GM13976 (cell line): ENCODE data around the gene PLEKHG5.

Experiments
- DNase-seq: peaks from one replicate; pipeline ENCODE4 v3.0.0; 2012; ENCODE audit warnings: low spot score
- CTCF ChIP-seq: IDR thresholded peaks from 2 replicates; pipeline ENCODE4 v1.5.1; 2012; ENCODE audit warnings: borderline replicate concordance, mild to moderate bottlenecking; ENCODE audit not compliant: insufficient read depth; ENCODE audit errors: extremely low read depth, missing control alignments, control extremely low read depth
- in situ Hi-C: fragments of 300-500 bp; cut with MboI; formaldehyde crosslinking; loops from one replicate; pipeline ENCODE4 v1.12.0; 2022; ENCODE audit warnings: low sequenced_read_pairs, mixed read lengths, inconsistent platforms; ENCODE audit not compliant: unreplicated experiment

PLEKHG5 gene

GRCh38 chr1:6491480-6491962 is at the start of gene PLEKHG5:
Gene PLEKHG5, minus strand, starts transcription at chr1:6491667. Its CDS starts 14,096 bp downstream, at chr1:6477571.
- no peak for TF ChIP-seq CTCF
- in situ Hi-C loops: no loop called here
- DNase-seq: no peak

GRCh38 chr1:6538956-6539355 is 47.5 kb upstream of the PLEKHG5 start:
- TF ChIP-seq CTCF: no peak
- in situ Hi-C loops: no loop called here

GRCh38 chr1:6536291-6536690 is 44.8 kb upstream of the PLEKHG5 start:
- in situ Hi-C loops: no loop called here
- no peak for DNase-seq
- TF ChIP-seq CTCF: no peak

More at GRCh38 chr1:6538956-6539355, 47.5 kb upstream of the PLEKHG5 start:
- DNase-seq: no peak

- in situ Hi-C loops: no loop called here
- TF ChIP-seq CTCF: no peak
- DNase-seq: no peak
Measured at GRCh38 chr1:6535214-6535613, 43.7 kb upstream of the PLEKHG5 start.

GRCh38 chr1:6534248-6534822 is 42.9 kb upstream of the PLEKHG5 start:
- no peak for DNase-seq
- no peak for TF ChIP-seq CTCF
- in situ Hi-C loops: no loop called here

- in situ Hi-C loops: no loop called here
- no peak for DNase-seq
- no peak for TF ChIP-seq CTCF
Measured at GRCh38 chr1:6531996-6532395, 40.5 kb upstream of the PLEKHG5 start.
